K562 (cell line): ENCODE measurements around the gene BORA. TPM values are rescaled to one million over a fixed set of nuclear protein-coding genes. Genes with fewer than 3 reads are reported as not detected.

Source experiments
- BCL6 ChIP-seq: fragments of 250-450 bp; sonication (Bioruptor Pico); IDR thresholded peaks from 2 replicates; pipeline ENCODE4 v1.4.0; 2020
- BRD9 ChIP-seq: fragments of 450-650 bp; IDR thresholded peaks from 2 replicates; pipeline ENCODE4 v1.6.1; 2018; ENCODE audit warnings: low read depth; ENCODE audit not compliant: partially characterized antibody
- EGR1 ChIP-seq: fragments of 450-650 bp; conservative IDR thresholded peaks from 2 replicates; pipeline ENCODE4 v1.6.1; 2017; ENCODE audit warnings: mild to moderate bottlenecking
- ETS1 ChIP-seq: conservative IDR thresholded peaks from 2 replicates; pipeline ENCODE4 v1.6.1; 2011; ENCODE audit warnings: low read depth, mild to moderate bottlenecking, low read length; ENCODE audit not compliant: control insufficient read depth
- EZH2 ChIP-seq: IDR thresholded peaks from 2 replicates; pipeline ENCODE4 v1.6.1; 2012; ENCODE audit warnings: low read depth, mild to moderate bottlenecking, inconsistent platforms, low read length, borderline replicate concordance
- FOXJ3 ChIP-seq: sonication (generic); formaldehyde crosslinking; IDR thresholded peaks from 2 replicates; pipeline ENCODE4 v1.4.0; 2020; ENCODE audit warnings: mild to moderate bottlenecking, missing genetic modification reagents
- HOMEZ ChIP-seq: fragments of 250-450 bp; sonication (Bioruptor Pico); IDR thresholded peaks from 2 replicates; pipeline ENCODE4 v1.4.0; 2020; ENCODE audit warnings: mild to moderate bottlenecking, moderate library complexity
- HOXB6 ChIP-seq: fragments of 250-450 bp; sonication (Bioruptor Pico); IDR thresholded peaks from 2 replicates; pipeline ENCODE4 v1.5.1; 2022; ENCODE audit warnings: mild to moderate bottlenecking, borderline replicate concordance
- LEF1 ChIP-seq: fragments of 450-650 bp; IDR thresholded peaks from 2 replicates; pipeline ENCODE4 v1.6.1; 2016; ENCODE audit warnings: mild to moderate bottlenecking
- NCOA1 ChIP-seq: fragments of 450-650 bp; IDR thresholded peaks from 2 replicates; pipeline ENCODE4 v1.6.1; 2016; ENCODE audit warnings: low read depth
- NEUROD1 ChIP-seq: fragments of 150-350 bp; IDR thresholded peaks from 2 replicates; pipeline ENCODE4 v1.6.1; 2014; ENCODE audit warnings: borderline replicate concordance, low read length, low read depth; ENCODE audit not compliant: partially characterized antibody
- NR3C1 ChIP-seq: sonication (generic); formaldehyde crosslinking; IDR thresholded peaks from 2 replicates; pipeline ENCODE4 v1.8.1; 2022; ENCODE audit warnings: missing genetic modification reagents
- PHF20 ChIP-seq: fragments of 450-650 bp; IDR thresholded peaks from 2 replicates; pipeline ENCODE4 v1.6.1; 2018; ENCODE audit not compliant: partially characterized antibody
- SIN3B ChIP-seq: fragments of 450-650 bp; IDR thresholded peaks from 2 replicates; pipeline ENCODE4 v1.6.1; 2017; ENCODE audit warnings: low read depth, mild to moderate bottlenecking, moderate library complexity
- TRIM24 ChIP-seq, 2 experiments: fragments of 450-650 bp; IDR thresholded peaks; 2 replicates each; pipeline ENCODE4 v1.6.1; 2016
- XRCC3 ChIP-seq: fragments of 450-650 bp; IDR thresholded peaks from 2 replicates; pipeline ENCODE4 v1.6.1; 2017; ENCODE audit warnings: mild to moderate bottlenecking, moderate library complexity
- ZBTB8A ChIP-seq: fragments of 450-650 bp; IDR thresholded peaks from 2 replicates; pipeline ENCODE4 v1.6.1; 2018; ENCODE audit warnings: mild to moderate bottlenecking, moderate library complexity; ENCODE audit not compliant: partially characterized antibody
- ZNF311 ChIP-seq: fragments of 250-450 bp; sonication (Bioruptor Pico); IDR thresholded peaks from 2 replicates; pipeline ENCODE4 v1.4.0; 2020; ENCODE audit warnings: mild to moderate bottlenecking, moderate library complexity
- ZNF354B ChIP-seq: fragments of 250-450 bp; sonication (Bioruptor Pico); IDR thresholded peaks from 2 replicates; pipeline ENCODE4 v1.4.0; 2020
- ZNF644 ChIP-seq: fragments of 200-800 bp; sonication (Bioruptor generic); IDR thresholded peaks from 2 replicates; pipeline ENCODE4 v1.6.1; 2016; ENCODE audit warnings: low read depth, missing genetic modification characterization, missing compliant biosample characterization
- polyA plus RNA-seq, 8 experiments: library from polyadenylated mRNA; depleted of rRNA in 4 of 8; stranded (reverse) in 5 of 8; unstranded in 3 of 8; fragments of >200 nt; fragmentation: Nextera tagmentation in 2 of 8; fragmentation: Illumina TruSeq in 1 of 8; extraction: Ambion mirVana in 2 of 8; extraction: Trizol in 1 of 8; gene quantifications; 2 replicates each; pipeline versions ENCODE4 v1.2.1 to v1.2.3, GENCODE V29; 2011 to 2014; ENCODE audit warnings: inconsistent platforms in 1 of 8, missing spikeins in 1 of 8
- total RNA-seq, 7 experiments: library from RNA; depleted of rRNA in 6 of 7; stranded (reverse); fragments of >200 nt in 6 of 7; fragmentation: Illumina TruSeq in 2 of 7; extraction: Trizol in 2 of 7; gene quantifications; 2 replicates each; pipeline versions ENCODE4 v1.2.1 to v1.2.3, GENCODE V29; 2011 to 2021; ENCODE audit warnings: low replicate concordance in 1 of 7
- TF ChIP-seq, protein P1 (sequence below): fragments of 450-650 bp; IDR thresholded peaks from 2 replicates; pipeline ENCODE4 v1.6.1; 2016
- TF ChIP-seq, protein P2 (sequence below): sonication (generic); formaldehyde crosslinking; IDR thresholded peaks from 2 replicates; pipeline ENCODE4 v1.8.0; 2023; ENCODE audit warnings: mild to moderate bottlenecking, missing genetic modification reagents

The BORA gene
- total and polyA plus RNA-seq, 9 of the 15 experiments (the other 6 are each of a cell fraction or from before 2014, with no cell fraction given), result 12.4 to 21.5 (median 18.2) TPM

DNA sequence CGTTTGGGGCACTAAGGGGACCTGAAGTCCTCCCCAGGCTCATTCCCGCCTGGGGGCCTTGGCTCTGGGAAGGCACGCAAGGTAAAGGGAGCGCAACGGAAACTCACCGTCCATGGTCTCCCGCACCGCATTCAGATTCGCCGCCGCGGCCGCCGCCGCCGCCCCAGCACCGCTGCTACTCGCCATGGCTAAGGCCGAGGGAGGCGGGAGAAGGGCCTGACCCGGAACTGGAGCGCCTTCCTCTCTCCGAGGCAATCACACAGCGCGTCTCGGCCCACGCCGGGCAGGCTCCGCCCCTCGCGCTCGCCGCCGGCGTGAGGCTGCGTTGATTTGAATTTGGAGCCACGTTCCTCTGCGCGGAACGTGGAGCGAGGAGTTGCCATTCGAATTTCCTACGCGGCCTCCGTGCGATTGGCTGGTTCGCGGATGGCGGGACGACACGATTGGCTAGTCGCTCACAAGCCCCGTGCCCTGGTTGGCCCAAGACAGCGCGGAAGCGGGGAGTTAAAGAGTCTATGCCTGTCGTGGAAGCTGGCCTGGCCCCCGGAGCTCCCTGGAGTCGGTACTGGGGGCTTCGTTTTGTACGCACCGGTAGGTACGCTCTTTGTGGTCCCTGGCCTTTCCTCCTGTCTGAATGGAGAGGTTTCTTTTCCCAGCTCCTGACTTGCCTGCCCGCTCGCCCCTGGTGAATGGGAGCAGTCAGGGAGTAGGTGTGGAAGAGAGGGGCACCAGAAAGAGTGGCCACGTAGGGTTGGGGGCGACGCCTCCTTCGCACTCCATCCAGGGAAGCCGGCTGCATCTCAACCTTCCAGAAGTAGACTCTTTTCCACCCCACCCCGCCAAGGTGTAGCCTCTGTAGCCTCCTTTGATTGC lies at the start of gene BORA, which contains the start of gene MZT1 (continued):
- TF ChIP-seq BCL6 (CRISPR knock-in tag), result no peak
- 0 out of 2 replicates have a peak, but pooled peaks have one; percentile 4 for TF ChIP-seq NR3C1
- TF ChIP-seq ZNF644 (tag), result no peak
- TF ChIP-seq HOMEZ (CRISPR knock-in tag), result no peak
- TF ChIP-seq TRIM24 (IDR thresholded peaks at IDR 0.05), result no peak
- TF ChIP-seq BRD9, result no peak
- peak; percentile 84 for TF ChIP-seq EGR1
- TF ChIP-seq ZBTB8A, result no peak
- no peak for TF ChIP-seq ZNF311 (CRISPR knock-in tag)
- TF ChIP-seq, protein P1, sequence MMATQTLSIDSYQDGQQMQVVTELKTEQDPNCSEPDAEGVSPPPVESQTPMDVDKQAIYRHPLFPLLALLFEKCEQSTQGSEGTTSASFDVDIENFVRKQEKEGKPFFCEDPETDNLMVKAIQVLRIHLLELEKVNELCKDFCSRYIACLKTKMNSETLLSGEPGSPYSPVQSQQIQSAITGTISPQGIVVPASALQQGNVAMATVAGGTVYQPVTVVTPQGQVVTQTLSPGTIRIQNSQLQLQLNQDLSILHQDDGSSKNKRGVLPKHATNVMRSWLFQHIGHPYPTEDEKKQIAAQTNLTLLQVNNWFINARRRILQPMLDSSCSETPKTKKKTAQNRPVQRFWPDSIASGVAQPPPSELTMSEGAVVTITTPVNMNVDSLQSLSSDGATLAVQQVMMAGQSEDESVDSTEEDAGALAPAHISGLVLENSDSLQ, result no peak
- TF ChIP-seq PHF20, result peak; percentile 59
- peak; percentile 19 for TF ChIP-seq NEUROD1
- TF ChIP-seq XRCC3, result no peak
- TF ChIP-seq ZNF354B, result no peak
- no peak for TF ChIP-seq NCOA1
- 0 out of 2 replicates have a peak, but pooled peaks have one; percentile 55 for TF ChIP-seq ETS1
- no peak for TF ChIP-seq HOXB6 (CRISPR knock-in tag)
- TF ChIP-seq, protein P2, sequence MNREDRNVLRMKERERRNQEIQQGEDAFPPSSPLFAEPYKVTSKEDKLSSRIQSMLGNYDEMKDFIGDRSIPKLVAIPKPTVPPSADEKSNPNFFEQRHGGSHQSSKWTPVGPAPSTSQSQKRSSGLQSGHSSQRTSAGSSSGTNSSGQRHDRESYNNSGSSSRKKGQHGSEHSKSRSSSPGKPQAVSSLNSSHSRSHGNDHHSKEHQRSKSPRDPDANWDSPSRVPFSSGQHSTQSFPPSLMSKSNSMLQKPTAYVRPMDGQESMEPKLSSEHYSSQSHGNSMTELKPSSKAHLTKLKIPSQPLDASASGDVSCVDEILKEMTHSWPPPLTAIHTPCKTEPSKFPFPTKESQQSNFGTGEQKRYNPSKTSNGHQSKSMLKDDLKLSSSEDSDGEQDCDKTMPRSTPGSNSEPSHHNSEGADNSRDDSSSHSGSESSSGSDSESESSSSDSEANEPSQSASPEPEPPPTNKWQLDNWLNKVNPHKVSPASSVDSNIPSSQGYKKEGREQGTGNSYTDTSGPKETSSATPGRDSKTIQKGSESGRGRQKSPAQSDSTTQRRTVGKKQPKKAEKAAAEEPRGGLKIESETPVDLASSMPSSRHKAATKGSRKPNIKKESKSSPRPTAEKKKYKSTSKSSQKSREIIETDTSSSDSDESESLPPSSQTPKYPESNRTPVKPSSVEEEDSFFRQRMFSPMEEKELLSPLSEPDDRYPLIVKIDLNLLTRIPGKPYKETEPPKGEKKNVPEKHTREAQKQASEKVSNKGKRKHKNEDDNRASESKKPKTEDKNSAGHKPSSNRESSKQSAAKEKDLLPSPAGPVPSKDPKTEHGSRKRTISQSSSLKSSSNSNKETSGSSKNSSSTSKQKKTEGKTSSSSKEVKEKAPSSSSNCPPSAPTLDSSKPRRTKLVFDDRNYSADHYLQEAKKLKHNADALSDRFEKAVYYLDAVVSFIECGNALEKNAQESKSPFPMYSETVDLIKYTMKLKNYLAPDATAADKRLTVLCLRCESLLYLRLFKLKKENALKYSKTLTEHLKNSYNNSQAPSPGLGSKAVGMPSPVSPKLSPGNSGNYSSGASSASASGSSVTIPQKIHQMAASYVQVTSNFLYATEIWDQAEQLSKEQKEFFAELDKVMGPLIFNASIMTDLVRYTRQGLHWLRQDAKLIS (CRISPR knock-in tag), result 0 out of 2 replicates have a peak, but pooled peaks have one; percentile 9
- no peak for TF ChIP-seq EZH2
- TF ChIP-seq LEF1, result no peak
- TF ChIP-seq FOXJ3 (CRISPR knock-in tag), result no peak
- 0 out of 2 replicates have a peak, but pooled peaks have one; percentile 8 for TF ChIP-seq SIN3B
